ENCODE measurements around the gene DIP2C. TPM values are rescaled to one million over a fixed set of nuclear protein-coding genes. Genes with fewer than 3 reads are reported as not detected.

The DIP2C gene
- polyA plus RNA-seq, 3 donors, result 0.11 TPM; not detected in 2

DNA sequence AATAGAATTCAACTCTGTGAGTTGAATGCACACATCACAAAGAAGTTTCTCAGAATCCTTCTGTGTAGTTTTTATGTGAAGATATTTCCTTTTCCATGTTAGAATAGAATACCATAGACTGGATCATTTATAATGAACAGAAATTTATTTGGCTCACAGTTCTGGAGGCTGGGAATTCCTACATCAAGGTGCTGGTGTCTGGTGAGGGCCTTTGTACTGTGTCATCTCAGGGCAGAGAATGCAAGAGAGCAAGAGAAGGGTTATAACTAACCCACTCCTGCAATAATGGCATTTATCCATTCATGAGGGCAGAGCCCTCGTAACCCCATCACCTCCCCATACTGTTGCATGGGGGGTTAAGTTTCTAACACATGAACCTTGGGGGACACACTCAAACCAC lies 18.4 kb upstream of the DIP2C start:
- no peaks in the 10 kb centered on the region for H3K4me1 Mint-ChIP-seq
- TF ChIP-seq, protein P1, sequence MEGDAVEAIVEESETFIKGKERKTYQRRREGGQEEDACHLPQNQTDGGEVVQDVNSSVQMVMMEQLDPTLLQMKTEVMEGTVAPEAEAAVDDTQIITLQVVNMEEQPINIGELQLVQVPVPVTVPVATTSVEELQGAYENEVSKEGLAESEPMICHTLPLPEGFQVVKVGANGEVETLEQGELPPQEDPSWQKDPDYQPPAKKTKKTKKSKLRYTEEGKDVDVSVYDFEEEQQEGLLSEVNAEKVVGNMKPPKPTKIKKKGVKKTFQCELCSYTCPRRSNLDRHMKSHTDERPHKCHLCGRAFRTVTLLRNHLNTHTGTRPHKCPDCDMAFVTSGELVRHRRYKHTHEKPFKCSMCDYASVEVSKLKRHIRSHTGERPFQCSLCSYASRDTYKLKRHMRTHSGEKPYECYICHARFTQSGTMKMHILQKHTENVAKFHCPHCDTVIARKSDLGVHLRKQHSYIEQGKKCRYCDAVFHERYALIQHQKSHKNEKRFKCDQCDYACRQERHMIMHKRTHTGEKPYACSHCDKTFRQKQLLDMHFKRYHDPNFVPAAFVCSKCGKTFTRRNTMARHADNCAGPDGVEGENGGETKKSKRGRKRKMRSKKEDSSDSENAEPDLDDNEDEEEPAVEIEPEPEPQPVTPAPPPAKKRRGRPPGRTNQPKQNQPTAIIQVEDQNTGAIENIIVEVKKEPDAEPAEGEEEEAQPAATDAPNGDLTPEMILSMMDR (IDR thresholded peaks at IDR 0.05), result no peak
- Histone ChIP-seq H3K27ac (ENCODE audit: low read depth in 1 of 2, low read length in 2 of 2) (no peak overlapping the region), H3K36me3 (replicated peaks in 1 of 2; ENCODE audit: control insufficient read depth in 1 of 2, insufficient read depth in 2 of 2, low read length in 2 of 2) (no peaks in the 10 kb centered on the region), H3K4me3 (replicated peaks in 1 of 3; ENCODE audit: low read depth in 2 of 3, low read length in 3 of 3) (no peak overlapping the region), H3K4me2 (replicated peaks; ENCODE audit: extremely low read depth, low read length, poor library complexity, severe bottlenecking) (no peak overlapping the region), H3K27me3 (ENCODE audit: control insufficient read depth in 2 of 2, insufficient read depth in 2 of 2, low read length in 2 of 2) (no peaks in the 10 kb centered on the region), H3K9me3 (replicated peaks in 1 of 2; ENCODE audit: control insufficient read depth in 1 of 2, insufficient read depth in 1 of 2, low read length in 2 of 2) (peaks cover 0 to 17% of the 10 kb centered on the region in 2 donors), H3K79me2 (ENCODE audit: insufficient read depth, low read length) (no peaks in the 10 kb centered on the region), H3K4me1 (ENCODE audit: control insufficient read depth in 1 of 2, insufficient read depth in 2 of 2, low read length in 2 of 2) (no peaks in the 10 kb centered on the region), H2AFZ (ENCODE audit: insufficient read depth, low read depth, low read length, poor library complexity, severe bottlenecking) (no peak overlapping the region), H4K20me1 (ENCODE audit: insufficient read depth, low read length) (no peaks in the 10 kb centered on the region), H3K9ac (ENCODE audit: insufficient read depth, low read length, poor library complexity, severe bottlenecking) (no peak overlapping the region)
- peaks cover 8 to 25% (median 12%) of the 10 kb centered on the region in 3 donors for H3K27me3 Mint-ChIP-seq (ENCODE audit: low read depth in 3 of 3)
- DNase-seq, result no peak
- peaks cover 4 to 13% (median 10%) of the 10 kb centered on the region in 7 donors for H3K9me3 Mint-ChIP-seq
- H3K4me3 Mint-ChIP-seq, result peak overlapping the region in 1 of 2 donors; percentile 46
- H3K36me3 Mint-ChIP-seq, result no peaks in the 10 kb centered on the region
- no peak overlapping the region for H3K27ac Mint-ChIP-seq
- intact Hi-C loops (cut with micrococcal nuclease), result no loop called here
- WGBS (ENCODE audit: insufficient coverage), result no CpG with 5 or more reads among the region's 1 CpG

DNA sequence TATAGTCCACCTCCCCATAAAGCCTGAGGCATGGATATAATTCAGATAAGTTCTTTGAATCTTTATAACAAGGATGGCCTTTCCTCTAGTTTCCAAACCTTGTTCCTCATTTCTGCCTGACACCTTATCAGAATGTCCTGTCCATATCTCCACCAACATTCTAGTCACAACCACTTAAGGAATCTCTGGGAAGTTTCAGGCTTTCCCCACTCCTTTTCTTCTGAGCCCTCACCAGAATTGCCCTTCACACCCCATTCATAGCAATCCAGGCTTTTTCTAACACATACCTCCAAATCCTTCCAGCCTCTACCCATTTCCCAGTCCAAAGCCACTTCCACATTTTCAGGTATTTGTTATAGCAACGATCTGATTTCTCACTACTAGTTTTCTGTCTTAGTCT lies 18.0 kb upstream of the DIP2C start:
- Histone ChIP-seq H3K27ac (ENCODE audit: low read depth in 1 of 2, low read length in 2 of 2) (no peak overlapping the region), H2AFZ (ENCODE audit: insufficient read depth, low read depth, low read length, poor library complexity, severe bottlenecking) (no peak overlapping the region), H3K9me3 (replicated peaks in 1 of 2; ENCODE audit: control insufficient read depth in 1 of 2, insufficient read depth in 1 of 2, low read length in 2 of 2) (peaks cover 0 to 16% of the 10 kb centered on the region in 2 donors), H3K79me2 (ENCODE audit: insufficient read depth, low read length) (no peaks in the 10 kb centered on the region), H3K4me2 (replicated peaks; ENCODE audit: extremely low read depth, low read length, poor library complexity, severe bottlenecking) (no peak overlapping the region), H3K36me3 (replicated peaks in 1 of 2; ENCODE audit: control insufficient read depth in 1 of 2, insufficient read depth in 2 of 2, low read length in 2 of 2) (no peaks in the 10 kb centered on the region), H3K27me3 (ENCODE audit: control insufficient read depth in 2 of 2, insufficient read depth in 2 of 2, low read length in 2 of 2) (no peaks in the 10 kb centered on the region), H3K4me3 (replicated peaks in 1 of 3; ENCODE audit: low read depth in 2 of 3, low read length in 3 of 3) (no peak overlapping the region), H3K4me1 (ENCODE audit: control insufficient read depth in 1 of 2, insufficient read depth in 2 of 2, low read length in 2 of 2) (no peaks in the 10 kb centered on the region), H3K9ac (ENCODE audit: insufficient read depth, low read length, poor library complexity, severe bottlenecking) (no peak overlapping the region), H4K20me1 (ENCODE audit: insufficient read depth, low read length) (no peaks in the 10 kb centered on the region)
- peaks cover 9 to 25% (median 12%) of the 10 kb centered on the region in 3 donors for H3K27me3 Mint-ChIP-seq (ENCODE audit: low read depth in 3 of 3)
- DNase-seq, result no peak
- no peaks in the 10 kb centered on the region for H3K36me3 Mint-ChIP-seq
- no CpG with 5 or more reads among the region's 1 CpG for WGBS (ENCODE audit: insufficient coverage)
- no peaks in the 10 kb centered on the region for H3K4me1 Mint-ChIP-seq
- H3K4me3 Mint-ChIP-seq, result peak overlapping the region in 1 of 2 donors; percentile 46
- no peak overlapping the region for H3K27ac Mint-ChIP-seq
- H3K9me3 Mint-ChIP-seq, result peaks cover under 1 to 13% (median 9%) of the 10 kb centered on the region in 7 donors
- intact Hi-C loops (cut with micrococcal nuclease), result no loop called here
- TF ChIP-seq, protein P1 (IDR thresholded peaks at IDR 0.05), result no peak

All from CD14-positive monocyte (primary cell).